Gastroesophageal sphincter (tissue), 4 donors: Measurements from ENCODE around the gene SPRR2E. TPM values are rescaled to one million over a fixed set of nuclear protein-coding genes. Genes with fewer than 3 reads are reported as not detected.
"Not testable (repeated sequence)": the region's sequence is repeated elsewhere in the genome, so short reads cannot be mapped to it uniquely, and the experiment has no call there.

Experiments used
- ATAC-seq: fragments of 150-250 bp; one replicate; pipeline ENCODE4 v1.9.1; 2016; ENCODE audit warnings: mild to moderate bottlenecking, moderate library complexity
- H3K27ac ChIP-seq, 4 donors: fragments of 200-600 bp; sonication (generic) in 3 of 4; 1 replicate in 3 of 4; 2 replicates in 1 of 4; pipeline ENCODE4 v1.5.1; 2016 to 2019
- H3K27me3 ChIP-seq: fragments of 200-600 bp; sonication (generic); one replicate; pipeline ENCODE4 v1.5.1; 2019
- H3K36me3 ChIP-seq, 2 donors: fragments of 200-600 bp; sonication (generic); one replicate each; pipeline ENCODE4 v1.5.1; 2019; ENCODE audit warnings: control low read depth in 1 of 2
- H3K4me1 ChIP-seq, 3 donors: fragments of 200-600 bp; sonication (generic); 1 replicate in 2 of 3; 2 replicates in 1 of 3; pipeline ENCODE4 v1.5.1; 2016 to 2019; ENCODE audit warnings: control low read depth in 2 of 3
- H3K4me3 ChIP-seq, 2 donors: fragments of 200-600 bp; sonication (generic); one replicate each; pipeline ENCODE4 v1.5.1; 2019; ENCODE audit warnings: mild to moderate bottlenecking in 1 of 2, moderate library complexity in 1 of 2
- H3K9me3 ChIP-seq, 3 donors: fragments of 200-600 bp; sonication (generic); one replicate each; pipeline ENCODE4 v1.5.1; 2017 to 2019; ENCODE audit warnings: control low read depth in 2 of 3
- EP300 ChIP-seq: sonication (generic); formaldehyde crosslinking; IDR thresholded peaks from one replicate; pipeline ENCODE4 v1.6.1; 2017; ENCODE audit warnings: antibody characterized with exemption, mild to moderate bottlenecking
- POLR2A ChIP-seq, 2 donors: fragments of 450-650 bp; IDR thresholded peaks; one replicate each; pipeline ENCODE4 v1.6.1; 2017; ENCODE audit warnings: antibody characterized with exemption in 2 of 2, mild to moderate bottlenecking in 2 of 2, moderate library complexity in 1 of 2
- POLR2AphosphoS5 ChIP-seq: sonication (generic); formaldehyde crosslinking; IDR thresholded peaks from one replicate; pipeline ENCODE4 v1.6.1; 2017; ENCODE audit warnings: antibody characterized with exemption
- WGBS, 2 donors: methylation state at CpG; one replicate each; pipeline ENCODE4 v1.1.5; 2018; ENCODE audit warnings: low coverage in 1 of 2; 5-methylcytosine and 5-hydroxymethylcytosine counted together
- total RNA-seq, 4 donors: library from RNA; depleted of rRNA; stranded (reverse); fragments of >200 nt; gene quantifications; one replicate each; pipeline ENCODE4 v1.1.0, GENCODE V29; 2016
- TF ChIP-seq, protein P1 (sequence below), 4 experiments: fragments of 200-600 bp in 2 of 4; fragments of 450-650 bp in 2 of 4; sonication (generic) in 1 of 4; IDR thresholded peaks; one replicate each; pipeline ENCODE4 v1.5.1; 2017 to 2019; ENCODE audit warnings: antibody characterized with exemption in 4 of 4, mild to moderate bottlenecking in 2 of 4, moderate library complexity in 2 of 4

The SPRR2E gene
- total RNA-seq, 4 donors from 2014 or later = 2.1 to 20.8 (median 13.5) TPM; not detected in 1

GRCh38 chr1:153113416-153113815, 19.1 kb upstream of the SPRR2E start, which contains the start of gene SPRR2F:
TSS of gene SPRR2F (minus strand) at chr1:153113516. CDS start at chr1:153112733, 783 bp downstream.
- no peaks in the 10 kb centered on the region for H3K4me1 ChIP-seq
- H3K9me3 ChIP-seq = no peaks in the 10 kb centered on the region
- no peak within 1 kb of the TSS for H3K4me3 ChIP-seq
- H3K27me3 ChIP-seq = no peaks in the 10 kb centered on the region
- H3K36me3 ChIP-seq = no peaks in the 10 kb centered on the region
- ATAC-seq = no peak
- no peak within 1 kb of the TSS for H3K27ac ChIP-seq
- WGBS, 2 donors = 80% methylated on average over 3 of the region's 3 CpGs; no CpG with 5 or more reads in 1 of the 2 donors
- TF ChIP-seq, protein P1, sequence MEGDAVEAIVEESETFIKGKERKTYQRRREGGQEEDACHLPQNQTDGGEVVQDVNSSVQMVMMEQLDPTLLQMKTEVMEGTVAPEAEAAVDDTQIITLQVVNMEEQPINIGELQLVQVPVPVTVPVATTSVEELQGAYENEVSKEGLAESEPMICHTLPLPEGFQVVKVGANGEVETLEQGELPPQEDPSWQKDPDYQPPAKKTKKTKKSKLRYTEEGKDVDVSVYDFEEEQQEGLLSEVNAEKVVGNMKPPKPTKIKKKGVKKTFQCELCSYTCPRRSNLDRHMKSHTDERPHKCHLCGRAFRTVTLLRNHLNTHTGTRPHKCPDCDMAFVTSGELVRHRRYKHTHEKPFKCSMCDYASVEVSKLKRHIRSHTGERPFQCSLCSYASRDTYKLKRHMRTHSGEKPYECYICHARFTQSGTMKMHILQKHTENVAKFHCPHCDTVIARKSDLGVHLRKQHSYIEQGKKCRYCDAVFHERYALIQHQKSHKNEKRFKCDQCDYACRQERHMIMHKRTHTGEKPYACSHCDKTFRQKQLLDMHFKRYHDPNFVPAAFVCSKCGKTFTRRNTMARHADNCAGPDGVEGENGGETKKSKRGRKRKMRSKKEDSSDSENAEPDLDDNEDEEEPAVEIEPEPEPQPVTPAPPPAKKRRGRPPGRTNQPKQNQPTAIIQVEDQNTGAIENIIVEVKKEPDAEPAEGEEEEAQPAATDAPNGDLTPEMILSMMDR (IDR thresholded peaks at IDR 0.05) = no peak
- TF ChIP-seq POLR2A (IDR thresholded peaks at IDR 0.05) (no peak), EP300 (no peak), POLR2AphosphoS5 (no peak)

GRCh38 chr1:153112454-153112853, 18.1 kb upstream of the SPRR2E start:
- not testable (repeated sequence) for H3K27ac ChIP-seq, H3K4me3 ChIP-seq, H3K4me1 ChIP-seq, H3K9me3 ChIP-seq, H3K36me3 ChIP-seq, H3K27me3 ChIP-seq, ATAC-seq
- 78 to 79% methylated on average over 1 to 5 of the region's 5 CpGs for WGBS, 2 donors

GRCh38 chr1:153100245-153100644, 5.9 kb upstream of the SPRR2E start:
- H3K9me3 ChIP-seq = peaks cover 0 to 2% (median 0%) of the 10 kb centered on the region in 3 donors
- H3K4me1 ChIP-seq = no peaks in the 10 kb centered on the region
- H3K4me3 ChIP-seq = no peak overlapping the region
- no peak overlapping the region for H3K27ac ChIP-seq
- TF ChIP-seq, protein P1 (IDR thresholded peaks at IDR 0.05) = no peak
- no peak for TF ChIP-seq EP300
- TF ChIP-seq POLR2AphosphoS5 = no peak
- no peak for TF ChIP-seq POLR2A (IDR thresholded peaks at IDR 0.05)
- no peaks in the 10 kb centered on the region for H3K36me3 ChIP-seq
- ATAC-seq = no peak
- no peaks in the 10 kb centered on the region for H3K27me3 ChIP-seq
- WGBS, 2 donors = 94 to 96% methylated on average over 3 to 5 of the region's 5 CpGs

GRCh38 chr1:153099461-153100045, 5.2 kb upstream of the SPRR2E start:
- WGBS, 2 donors = 82 to 89% methylated on average over 9 of the region's 9 CpGs
- TF ChIP-seq, protein P1 (IDR thresholded peaks at IDR 0.05) = no peak
- TF ChIP-seq POLR2AphosphoS5 (no peak), EP300 (no peak), POLR2A (IDR thresholded peaks at IDR 0.05) (no peak)
- Histone ChIP-seq H3K27me3 (no peaks in the 10 kb centered on the region), H3K4me1 (no peaks in the 10 kb centered on the region), H3K27ac (no peak overlapping the region), H3K4me3 (no peak overlapping the region), H3K36me3 (no peaks in the 10 kb centered on the region), H3K9me3 (no peaks in the 10 kb centered on the region)
- no peak for ATAC-seq

- Histone ChIP-seq H3K9me3 (no peaks in the 10 kb centered on the region), H3K36me3 (no peaks in the 10 kb centered on the region), H3K27me3 (no peaks in the 10 kb centered on the region), H3K4me1 (no peaks in the 10 kb centered on the region), H3K4me3 (no peak overlapping the region), H3K27ac (no peak overlapping the region)
- TF ChIP-seq EP300 = no peak
- TF ChIP-seq POLR2A (IDR thresholded peaks at IDR 0.05) = no peak
- no peak for TF ChIP-seq POLR2AphosphoS5
- TF ChIP-seq, protein P1 (IDR thresholded peaks at IDR 0.05) = no peak
- ATAC-seq = no peak
These were observed 1.4 kb upstream of the SPRR2E start for GRCh38 chr1:153095764-153096163.
